GM19240 (cell line): ENCODE measurements around the gene SLC5A6.
"Not testable (repeated sequence)": the region's sequence is repeated elsewhere in the genome, so short reads cannot be mapped to it uniquely, and the experiment has no call there.

Source experiments
- DNase-seq: peaks from one replicate; pipeline ENCODE4 v3.0.0; 2011; ENCODE audit warnings: low spot score; ENCODE audit not compliant: insufficient read length

SLC5A6 gene

GRCh38 chr2:27205206-27205605, 6.9 kb downstream of the SLC5A6 start:
- DNase-seq: no peak

GRCh38 chr2:27204566-27204965, 7.5 kb downstream of the SLC5A6 start:
- no peak for DNase-seq

GRCh38 chr2:27203741-27204140, 8.3 kb downstream of the SLC5A6 start:
- no peak for DNase-seq

GRCh38 chr2:27202854-27203253, 9.2 kb downstream of the SLC5A6 start:
- DNase-seq: no peak

- DNase-seq: no peak
These were observed 10.4 kb downstream of the SLC5A6 start for GRCh38 chr2:27201675-27202074.

- no peak for DNase-seq
These were observed 12.8 kb downstream of the SLC5A6 start for GRCh38 chr2:27199241-27199640.

- no peak for DNase-seq
These were observed 13.4 kb downstream of the SLC5A6 start for GRCh38 chr2:27198627-27199026.

GRCh38 chr2:27198068-27198467, 14.0 kb downstream of the SLC5A6 start:
- DNase-seq: not testable (repeated sequence)

- not testable (repeated sequence) for DNase-seq
These were observed 16.3 kb downstream of the SLC5A6 start for GRCh38 chr2:27195799-27196198.

GRCh38 chr2:27194538-27195354, 17.3 kb downstream of the SLC5A6 start:
- no peak for DNase-seq

- DNase-seq: no peak
These were observed 20.8 kb downstream of the SLC5A6 start for GRCh38 chr2:27191070-27191829.

GRCh38 chr2:27189989-27190388, 22.1 kb downstream of the SLC5A6 start:
- no peak for DNase-seq

GRCh38 chr2:27186613-27187345, 25.3 kb downstream of the SLC5A6 start:
- DNase-seq: no peak

GRCh38 chr2:27185331-27186026, 26.6 kb downstream of the SLC5A6 start:
- no peak for DNase-seq

GRCh38 chr2:27184115-27184514, 28.0 kb downstream of the SLC5A6 start:
- DNase-seq: no peak

- no peak for DNase-seq
These were observed 29.7 kb downstream of the SLC5A6 start for GRCh38 chr2:27182346-27182745.

- no peak for DNase-seq
These were observed 32.6 kb downstream of the SLC5A6 start for GRCh38 chr2:27179344-27180000.

GRCh38 chr2:27178469-27178868, 33.6 kb downstream of the SLC5A6 start:
- no peak for DNase-seq

GRCh38 chr2:27177441-27178351, 34.4 kb downstream of the SLC5A6 start:
- DNase-seq: no peak

- DNase-seq: not testable (repeated sequence)
These were observed 36.3 kb downstream of the SLC5A6 start for GRCh38 chr2:27175781-27176180.
